HG02884 (cell line): Measurements from ENCODE around the gene YOD1.

Source experiments
- ATAC-seq: cut with Tn5 transposase; IDR thresholded peaks from one replicate; pipeline ENCODE4 v1.9.1; 2021; ENCODE audit warnings: mild to moderate bottlenecking, moderate library complexity; ENCODE audit not compliant: unreplicated experiment

The YOD1 gene

GRCh38 chr1:207013321-207014085 lies 37.5 kb downstream of the YOD1 start:
- ATAC-seq = no peak

GRCh38 chr1:207010726-207011125 lies 40.3 kb downstream of the YOD1 start:
- ATAC-seq = no peak

GRCh38 chr1:207009945-207010344 lies 41.1 kb downstream of the YOD1 start:
- ATAC-seq = no peak

GRCh38 chr1:207009182-207009850 lies 41.7 kb downstream of the YOD1 start:
- no peak for ATAC-seq

GRCh38 chr1:207007352-207008033 lies 43.5 kb downstream of the YOD1 start:
- ATAC-seq = no peak

- no peak for ATAC-seq
Observed at GRCh38 chr1:207006914-207007313, 44.1 kb downstream of the YOD1 start.

GRCh38 chr1:207006083-207006482 lies 44.9 kb downstream of the YOD1 start:
- ATAC-seq = no peak

- no peak for ATAC-seq
Observed at GRCh38 chr1:207004931-207005830, 45.8 kb downstream of the YOD1 start.

GRCh38 chr1:207003210-207003609 lies 47.8 kb downstream of the YOD1 start:
- no peak for ATAC-seq

GRCh38 chr1:207002724-207003146 lies 48.3 kb downstream of the YOD1 start:
- no peak for ATAC-seq

- ATAC-seq = no peak
Observed at GRCh38 chr1:207001492-207002245, 49.3 kb downstream of the YOD1 start.

- ATAC-seq = no peak
Observed at GRCh38 chr1:207000651-207001291, 50.2 kb downstream of the YOD1 start.

GRCh38 chr1:206998816-206999215 lies 52.2 kb downstream of the YOD1 start:
- ATAC-seq = no peak
